Activated naive CD4-positive, alpha-beta T cell treated with anti-CD3 and anti-CD28 coated beads, Interleukin-2, amount 50 U/mL, for 16 hours (primary cell): ENCODE data around the gene PRKAG2.
"Not testable (repeated sequence)": the region's sequence is repeated elsewhere in the genome, so short reads cannot be mapped to it uniquely, and the experiment has no call there.

Experiments
- DNase-seq: peaks from one replicate; pipeline ENCODE4 v3.0.0-alpha.2; 2020

Gene PRKAG2

DNA sequence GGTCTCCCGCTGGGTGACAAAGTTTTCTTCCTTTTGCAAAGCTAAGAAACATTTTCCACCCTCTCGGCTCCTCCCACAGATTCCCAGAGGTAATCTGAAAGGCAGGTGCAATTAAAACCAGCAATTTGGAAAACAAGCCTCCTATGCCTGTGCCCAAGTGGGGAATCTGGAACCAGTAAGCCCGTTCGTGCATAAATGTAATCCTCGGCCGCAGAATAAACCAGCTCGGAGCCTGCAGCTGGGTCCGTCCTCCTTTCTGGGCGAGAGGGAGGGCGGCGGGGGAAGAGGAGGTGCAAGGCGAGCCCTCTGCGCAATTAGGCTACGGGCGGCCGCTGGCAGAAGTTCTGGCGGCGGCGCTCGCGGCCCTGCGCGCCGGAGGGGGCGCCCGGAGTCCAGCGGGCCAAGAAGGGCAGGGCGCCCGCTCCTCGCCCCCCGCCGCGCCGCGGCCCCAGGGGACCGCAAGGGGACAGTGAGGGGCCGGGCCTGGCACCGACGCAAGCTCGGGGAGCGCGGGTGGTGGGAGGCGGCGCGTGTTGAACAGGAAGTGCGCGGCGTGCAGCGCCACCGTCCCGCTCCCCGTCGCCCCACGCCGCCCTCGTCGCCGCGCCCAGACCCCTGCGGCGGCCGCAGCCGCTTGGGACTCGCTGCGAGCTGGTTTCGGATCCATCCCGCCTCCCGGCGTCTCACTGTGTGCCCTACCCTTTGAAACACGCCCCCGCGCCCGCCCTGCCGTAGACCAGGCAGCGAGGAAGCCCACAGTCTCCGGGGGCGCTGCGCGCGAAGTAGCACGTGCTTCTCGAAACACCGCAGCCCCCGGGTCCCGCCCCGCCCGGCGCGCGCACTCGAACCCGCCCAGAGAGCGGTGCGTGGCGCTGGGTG is at the start of gene PRKAG2:
PRKAG2 (minus strand) TSS at position 217 of the 879 bp plus-strand sequence. CDS start 495 bp downstream, outside the sequence.
- peak; percentile 82 for DNase-seq

DNA sequence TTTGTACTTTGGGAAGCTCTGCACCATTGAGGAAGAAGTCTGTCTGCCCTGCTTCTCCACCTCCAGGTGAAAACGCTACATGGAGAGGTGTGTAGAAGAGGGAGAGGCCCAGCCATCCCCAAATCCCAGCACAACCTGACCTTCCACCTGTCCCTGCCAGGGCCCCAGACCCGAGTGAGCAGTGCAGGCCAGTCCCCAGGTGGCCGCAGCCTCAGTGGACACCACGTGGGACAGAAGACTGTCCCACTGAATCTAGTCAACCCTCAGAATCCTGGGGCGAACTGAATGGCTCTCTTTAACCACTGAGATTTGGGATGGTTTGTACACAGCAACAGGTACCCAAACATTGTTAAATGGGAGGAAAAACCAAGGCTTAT is 49.4 kb upstream of the PRKAG2 start:
- DNase-seq, result no peak

DNA sequence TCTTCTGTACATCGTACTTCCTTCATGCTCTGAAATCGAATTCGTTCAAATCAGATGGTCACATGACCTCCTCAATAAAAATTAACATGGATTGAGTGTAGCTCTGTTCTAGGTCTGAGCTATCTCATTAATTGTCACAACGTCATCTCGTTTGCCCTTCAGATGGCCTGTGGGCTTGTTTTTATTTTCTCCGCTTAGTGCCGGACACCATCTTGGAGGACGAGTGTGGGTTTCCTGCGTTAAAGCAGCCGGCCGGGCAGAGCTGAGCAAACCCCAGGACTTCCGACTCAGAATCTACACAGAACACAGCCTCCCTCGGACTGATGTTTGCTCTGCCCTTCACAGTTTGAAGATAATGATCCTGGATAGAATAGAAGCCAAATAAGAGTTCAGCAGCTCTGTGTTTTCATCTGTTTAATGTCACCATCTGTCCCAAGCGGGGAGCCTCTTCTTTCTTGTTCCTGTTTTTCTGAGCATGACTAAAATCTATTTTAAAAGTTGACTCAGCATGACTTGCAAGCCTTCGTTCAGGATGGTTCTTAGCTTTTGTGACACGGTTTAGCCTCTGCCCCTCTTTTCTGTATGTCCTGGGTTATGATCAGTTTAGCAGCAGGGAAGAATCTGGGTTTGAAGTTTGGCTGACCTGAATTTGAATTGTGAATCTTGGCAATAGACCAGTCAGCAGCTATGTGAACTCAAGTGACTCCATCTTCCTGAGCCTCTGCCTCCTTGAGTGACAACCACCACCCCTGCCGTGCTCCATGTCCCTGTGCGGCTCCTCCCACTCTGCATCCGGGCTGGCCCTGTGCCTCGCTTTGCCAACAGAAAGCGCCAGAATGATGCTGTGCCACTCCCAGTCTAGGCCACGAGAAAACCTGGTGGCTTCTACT is 48.8 kb upstream of the PRKAG2 start:
- DNase-seq, result no peak

DNA sequence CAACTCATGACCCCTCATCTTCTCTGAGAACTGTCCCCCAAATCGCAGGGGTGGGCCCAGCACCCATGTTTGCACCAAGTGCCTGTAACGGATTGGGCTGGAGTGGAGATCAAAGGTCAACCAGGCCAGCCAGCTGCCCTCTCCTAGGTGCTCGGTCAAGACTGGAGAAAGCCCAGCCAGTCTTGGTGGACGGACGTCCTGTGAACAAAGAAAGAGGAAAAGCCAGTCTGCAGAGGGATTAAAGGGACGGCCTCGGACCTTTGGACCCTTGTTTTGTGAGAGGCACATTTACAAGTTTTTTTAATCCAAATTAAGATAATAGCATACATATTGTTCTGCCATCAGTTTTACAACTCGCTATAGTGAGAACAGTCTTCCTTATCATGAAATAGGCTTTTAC is 47.6 kb upstream of the PRKAG2 start:
- DNase-seq, result no peak

DNA sequence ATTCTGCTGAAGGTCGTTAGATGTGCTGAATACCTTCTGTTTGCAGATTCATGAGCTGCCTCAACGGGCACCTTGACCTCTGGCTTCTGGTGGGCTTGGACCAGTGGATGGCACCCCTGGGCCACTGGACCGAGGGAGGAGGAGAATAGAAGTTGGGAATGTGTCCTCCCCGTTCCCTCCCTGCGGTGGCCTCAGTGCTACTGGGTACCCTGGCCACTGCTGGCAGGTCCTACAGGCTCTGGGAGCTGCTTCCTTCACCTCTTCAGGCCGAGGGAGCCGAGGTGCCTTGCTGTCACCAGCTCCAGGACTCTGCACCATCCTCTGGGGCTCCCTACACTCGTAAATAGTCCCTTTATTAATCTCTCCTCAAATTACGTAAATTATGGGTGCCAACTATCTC is 47.1 kb upstream of the PRKAG2 start:
- DNase-seq, result no peak

DNA sequence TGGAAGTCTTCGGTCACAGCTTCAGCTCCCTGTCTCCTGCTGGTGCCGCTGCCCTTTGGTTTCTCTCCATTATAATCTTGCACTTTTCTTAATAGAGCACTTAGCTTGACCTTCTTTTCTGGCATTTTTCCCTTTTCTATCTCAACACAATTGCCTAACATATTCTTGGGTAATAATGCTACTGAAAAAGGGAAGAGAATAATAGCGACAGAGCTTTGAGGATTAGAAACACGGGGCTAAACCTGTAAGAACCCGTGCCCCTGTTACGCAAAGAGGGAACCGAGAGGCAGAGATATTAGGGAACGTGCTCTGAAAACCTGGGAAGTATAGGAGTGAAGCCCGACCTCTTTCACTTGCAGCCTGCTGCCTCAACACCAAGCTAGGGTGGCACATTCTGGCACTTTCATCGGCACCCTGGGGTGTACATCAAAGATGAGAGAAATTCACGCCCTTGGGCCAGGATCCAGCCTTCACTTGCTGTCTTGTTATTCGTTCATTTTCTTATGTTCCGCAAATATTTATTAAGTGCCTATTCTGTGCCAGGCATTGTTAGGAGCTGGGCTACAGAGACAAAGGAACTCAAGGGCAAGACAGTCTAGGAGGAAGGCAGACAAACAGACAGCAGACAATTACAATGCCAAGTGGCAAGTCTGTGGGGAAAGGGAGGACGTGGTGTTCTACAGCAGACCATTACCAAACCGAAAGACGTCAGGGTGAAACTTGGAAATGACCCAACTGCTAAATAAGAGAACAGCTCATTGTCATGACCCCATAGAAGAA is 46.4 kb upstream of the PRKAG2 start:
- no peak for DNase-seq

DNA sequence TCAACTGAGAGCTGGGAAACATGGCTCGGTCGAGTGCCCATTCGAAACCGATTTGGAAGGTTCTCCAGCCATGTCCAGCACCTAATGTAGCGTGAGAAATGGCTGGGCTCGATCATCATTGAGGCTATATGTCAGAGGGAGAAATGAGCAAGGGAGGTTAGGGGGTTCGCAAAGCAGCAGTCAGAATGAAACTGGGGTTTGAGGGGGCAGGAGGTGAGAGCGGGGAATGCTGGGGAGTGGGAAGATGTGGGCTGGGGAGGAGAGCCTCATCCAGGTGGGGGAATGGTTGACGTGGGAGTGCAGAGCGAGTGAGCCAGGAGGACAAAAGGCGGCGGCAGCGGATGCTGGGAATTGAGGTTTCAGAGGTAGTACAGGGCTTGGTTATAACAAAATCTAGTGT is 44.5 kb upstream of the PRKAG2 start:
- DNase-seq, result no peak

DNA sequence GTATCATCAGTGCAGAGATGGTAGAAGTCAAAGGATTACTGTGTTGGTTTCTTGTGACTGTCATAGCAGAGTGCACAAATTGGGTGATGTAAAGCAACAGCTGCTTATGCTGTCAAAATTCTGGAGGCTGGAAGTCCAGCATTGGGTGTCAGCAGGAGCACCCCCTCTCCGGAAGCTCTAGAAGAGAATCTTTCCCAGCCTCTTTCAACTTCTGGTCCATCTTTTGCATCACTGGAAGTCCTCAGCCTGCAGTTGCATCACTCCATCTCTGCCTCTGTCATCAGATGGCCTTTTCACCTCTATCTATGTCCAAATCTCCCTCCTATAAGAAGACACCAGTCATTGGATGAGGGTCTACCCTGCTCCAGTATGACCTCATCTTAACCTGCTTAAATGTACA is 43.6 kb upstream of the PRKAG2 start:
- no peak for DNase-seq

DNA sequence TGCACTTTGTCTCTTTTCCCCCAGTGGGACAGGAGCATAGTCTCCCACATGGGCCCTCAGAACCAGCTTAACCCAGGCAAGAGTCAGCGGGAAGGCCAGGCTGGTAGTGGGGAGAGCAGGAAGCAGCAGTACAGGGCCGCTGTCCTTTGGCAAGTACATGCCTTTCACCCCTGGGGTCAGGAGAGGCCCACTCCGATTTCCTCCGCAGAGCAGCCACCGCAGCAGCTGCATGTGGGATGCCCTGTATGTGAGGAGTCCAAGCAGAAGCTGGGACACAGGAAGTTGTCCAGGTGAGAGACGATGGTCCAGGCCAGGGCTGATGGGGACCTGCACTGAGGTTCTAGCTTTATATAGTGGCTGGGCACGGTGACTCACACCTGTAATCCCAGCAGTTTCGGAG is 42.7 kb upstream of the PRKAG2 start:
- DNase-seq, result no peak

DNA sequence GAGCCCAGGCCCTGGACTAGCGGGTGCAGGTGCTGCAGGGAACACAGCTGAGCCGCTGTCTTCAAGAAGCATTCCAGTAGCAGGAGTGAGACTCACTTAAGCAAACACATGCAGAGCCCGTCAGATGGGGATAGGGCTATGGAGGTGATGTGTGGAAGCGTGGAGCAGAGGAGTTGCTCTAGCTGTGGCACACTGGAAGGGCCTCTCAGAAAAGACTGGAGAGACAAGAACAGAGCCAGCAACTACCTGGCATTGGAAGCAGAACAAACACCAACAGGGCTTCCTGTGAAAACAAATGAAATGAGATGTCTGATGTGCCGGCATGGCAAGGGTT is 41.6 kb upstream of the PRKAG2 start:
- no peak for DNase-seq

DNA sequence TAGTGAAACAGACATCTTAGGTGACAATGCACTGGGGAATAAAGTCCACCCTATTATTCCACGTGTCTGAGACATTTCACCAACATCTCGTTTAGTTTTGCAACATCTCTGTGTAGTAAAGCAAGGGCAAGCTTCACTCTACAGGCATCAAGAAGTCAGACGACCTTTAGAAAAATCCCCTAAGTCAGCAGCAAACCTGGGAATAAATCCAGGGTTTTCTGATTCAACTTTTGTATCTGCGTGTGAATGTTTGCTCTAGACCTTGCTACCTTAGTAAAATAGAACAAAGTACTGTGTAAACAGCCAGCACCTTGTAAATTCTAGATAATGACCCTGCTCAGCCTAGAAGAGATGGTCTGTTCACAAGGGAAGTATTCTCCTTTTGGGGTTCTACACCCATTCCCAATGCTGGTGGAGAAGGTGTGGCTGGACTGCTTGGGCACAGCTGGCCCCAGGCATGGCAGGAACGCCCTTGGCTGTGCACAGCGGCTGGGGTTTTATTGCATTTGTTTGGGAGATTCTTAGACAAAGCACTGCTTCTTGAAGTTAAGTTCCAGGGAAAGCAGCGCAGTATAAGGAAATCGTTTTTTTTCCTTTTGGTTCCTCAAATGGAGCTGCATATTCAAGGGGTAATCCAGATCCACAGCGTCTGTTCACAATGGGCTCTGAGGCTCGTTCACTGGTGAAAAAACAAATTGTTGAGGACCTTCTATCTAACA is 41.0 kb upstream of the PRKAG2 start:
- DNase-seq, result no peak

DNA sequence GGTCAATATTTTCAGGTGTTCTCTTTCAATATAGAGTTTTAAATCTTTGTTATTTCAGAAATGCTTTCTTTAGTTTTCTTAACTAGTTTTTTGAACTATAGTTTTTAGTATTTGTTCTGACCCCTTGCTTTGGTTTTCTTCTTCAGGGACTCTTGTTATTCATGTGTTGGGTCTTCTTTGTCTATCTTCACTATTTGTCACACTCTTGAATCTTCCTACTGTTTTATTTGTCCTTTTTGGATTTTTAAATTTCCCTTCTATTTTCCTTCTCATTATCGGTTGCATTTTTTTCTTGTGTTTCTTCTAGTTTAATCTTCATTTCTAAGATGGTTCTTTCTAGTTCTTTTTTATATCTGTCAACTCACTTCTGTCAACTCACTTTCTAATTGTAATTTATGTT is 37.1 kb upstream of the PRKAG2 start:
- DNase-seq, result no peak

DNA sequence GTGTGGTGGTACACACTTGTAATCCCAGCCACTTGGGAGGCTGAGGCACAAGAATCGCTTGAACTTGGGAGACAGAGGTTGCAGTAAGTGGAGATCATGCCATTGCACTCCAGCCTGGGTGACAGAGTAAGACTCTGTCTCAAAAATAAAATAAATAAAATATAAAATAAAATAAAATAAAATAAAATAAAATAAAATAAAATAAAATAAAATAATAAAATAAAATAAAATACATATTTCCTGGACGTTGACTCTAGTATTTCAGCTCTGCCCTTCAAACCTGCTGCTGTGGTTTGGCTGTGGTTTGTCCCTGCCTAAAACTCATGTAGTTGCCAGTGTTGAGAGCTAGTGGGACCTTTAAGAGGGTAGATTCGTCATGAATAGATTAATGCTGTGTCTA is 33.7 kb upstream of the PRKAG2 start:
- not testable (repeated sequence) for DNase-seq

DNA sequence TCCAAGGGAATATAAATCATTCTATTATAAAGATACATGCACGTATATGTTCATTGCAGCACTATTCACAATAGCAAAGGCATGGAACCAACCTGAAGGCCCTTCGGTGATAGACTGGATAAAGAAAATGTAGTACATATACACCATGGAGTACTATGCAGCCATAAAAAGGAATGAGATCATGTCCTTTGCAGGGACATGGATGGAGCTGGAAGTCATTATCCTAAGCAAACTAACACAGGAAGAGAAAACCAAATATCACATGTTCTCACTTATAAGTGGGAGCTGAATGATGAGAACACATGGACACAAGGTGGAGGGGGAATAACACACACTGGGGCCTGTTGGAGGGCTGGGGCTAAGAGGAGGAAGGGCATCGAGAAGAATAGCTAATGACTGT is 30.2 kb upstream of the PRKAG2 start:
- not testable (repeated sequence) for DNase-seq

DNA sequence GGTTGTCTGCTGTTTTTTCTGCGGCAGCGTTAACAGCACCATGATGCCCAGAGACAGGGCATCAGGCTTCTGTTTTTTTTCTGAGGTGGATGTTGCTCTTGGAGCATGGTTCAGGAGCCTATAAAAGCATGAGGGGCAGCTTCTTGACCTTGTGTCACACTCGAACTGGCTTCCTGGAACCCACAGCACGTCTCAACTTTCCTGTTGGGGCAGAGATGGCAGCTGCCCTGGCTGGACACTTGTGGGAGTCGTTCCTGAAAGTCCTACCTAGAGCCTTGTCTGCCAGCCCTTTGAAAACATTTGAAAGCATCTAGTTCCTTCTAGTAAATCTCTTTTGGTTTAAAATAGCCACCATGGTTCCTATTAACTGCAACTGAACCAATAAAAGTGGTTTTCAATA is 28.9 kb upstream of the PRKAG2 start:
- no peak for DNase-seq

DNA sequence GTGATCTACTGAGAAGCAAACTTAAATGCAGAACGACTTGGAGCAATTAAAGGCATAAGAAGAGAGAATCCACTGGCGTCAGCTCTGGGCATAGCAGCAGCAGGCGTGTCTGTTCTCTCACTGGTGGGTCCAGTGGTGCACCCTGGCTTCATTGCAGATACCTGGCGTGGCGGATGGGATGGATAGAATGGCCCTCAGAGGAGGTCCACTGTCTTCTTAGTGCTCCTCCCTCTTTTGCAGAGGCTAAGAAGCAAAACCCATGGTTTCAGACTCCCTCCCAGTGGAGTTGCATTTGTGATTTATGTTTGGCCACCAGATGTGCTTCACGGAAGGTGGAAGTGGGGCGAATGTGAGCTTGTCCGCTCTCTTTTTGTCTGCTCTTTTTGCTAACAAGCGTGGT is 28.4 kb upstream of the PRKAG2 start:
- DNase-seq, result no peak

DNA sequence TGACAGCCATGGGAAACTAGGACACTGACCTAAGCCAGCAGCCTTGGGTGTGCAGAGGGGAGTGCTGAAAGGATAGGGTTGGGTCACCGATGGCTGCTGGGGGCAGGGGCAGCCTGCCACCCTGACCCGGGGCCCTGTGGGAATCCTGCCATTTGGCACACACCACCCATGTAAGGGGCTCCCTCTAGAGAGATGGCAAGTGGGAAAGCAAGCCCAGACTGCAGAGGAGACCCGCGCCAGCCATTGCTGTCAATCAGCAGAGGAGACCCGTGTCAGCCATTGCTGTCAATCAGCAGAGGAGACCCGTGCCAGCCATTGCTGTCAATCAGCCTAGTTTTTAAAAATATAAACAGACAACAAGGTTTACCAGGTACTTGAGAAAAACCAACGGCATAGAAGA is 27.4 kb upstream of the PRKAG2 start:
- DNase-seq, result no peak

DNA sequence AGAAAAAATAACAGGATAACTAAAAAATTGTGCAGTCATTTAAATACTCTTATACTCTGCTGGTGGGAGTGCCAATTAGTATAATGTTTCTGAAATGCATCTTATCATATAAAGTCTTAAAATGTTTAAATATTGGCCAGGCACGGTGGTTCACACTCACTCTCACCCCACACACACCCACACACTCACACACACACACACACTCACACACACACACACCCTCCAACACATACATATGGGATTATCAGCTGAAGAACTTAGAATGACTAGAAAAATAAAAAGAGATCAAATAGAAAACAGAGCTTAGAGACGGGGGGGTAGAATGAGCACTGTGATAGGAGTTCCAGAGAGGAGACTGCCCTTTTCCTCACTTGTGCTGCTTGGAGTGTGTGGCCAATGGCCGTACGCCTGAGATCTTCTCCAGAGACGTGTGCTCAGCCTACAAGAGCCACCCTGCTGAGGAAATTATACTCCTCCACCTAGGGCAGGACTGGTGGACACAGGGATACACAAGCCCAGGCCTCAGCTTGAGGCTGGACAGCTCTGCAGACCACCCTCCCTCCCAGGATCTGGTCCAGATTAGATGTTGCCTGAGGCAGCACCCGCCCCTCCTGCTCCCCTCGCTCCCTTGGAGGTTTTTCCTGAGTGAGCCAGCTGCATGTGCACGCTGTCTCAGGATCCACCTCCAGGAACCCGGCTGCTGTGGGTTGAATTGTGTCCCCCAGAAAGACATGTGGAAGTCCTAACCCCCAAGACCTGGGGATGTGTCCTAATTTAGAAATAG is 26.5 kb upstream of the PRKAG2 start:
- no peak for DNase-seq

DNA sequence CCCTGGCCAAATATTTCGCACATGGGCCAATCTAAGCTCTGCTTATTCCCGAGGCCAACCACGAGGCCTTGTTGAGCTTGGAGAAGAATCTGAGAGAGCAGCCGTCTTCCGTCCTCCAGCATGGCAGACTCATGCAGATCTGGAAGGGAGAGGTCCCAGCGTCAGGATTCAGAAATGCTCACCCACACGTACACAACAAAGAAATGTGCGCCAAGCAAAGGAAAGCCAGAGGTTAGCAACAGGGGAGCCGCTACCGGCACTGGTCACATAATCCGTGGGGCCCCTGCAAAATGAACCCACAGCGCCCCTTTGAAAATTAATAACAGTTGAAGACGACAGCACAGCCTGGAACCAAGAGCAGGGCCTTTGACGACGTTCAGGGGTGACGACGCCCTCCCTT is 25.4 kb upstream of the PRKAG2 start:
- DNase-seq, result no peak

DNA sequence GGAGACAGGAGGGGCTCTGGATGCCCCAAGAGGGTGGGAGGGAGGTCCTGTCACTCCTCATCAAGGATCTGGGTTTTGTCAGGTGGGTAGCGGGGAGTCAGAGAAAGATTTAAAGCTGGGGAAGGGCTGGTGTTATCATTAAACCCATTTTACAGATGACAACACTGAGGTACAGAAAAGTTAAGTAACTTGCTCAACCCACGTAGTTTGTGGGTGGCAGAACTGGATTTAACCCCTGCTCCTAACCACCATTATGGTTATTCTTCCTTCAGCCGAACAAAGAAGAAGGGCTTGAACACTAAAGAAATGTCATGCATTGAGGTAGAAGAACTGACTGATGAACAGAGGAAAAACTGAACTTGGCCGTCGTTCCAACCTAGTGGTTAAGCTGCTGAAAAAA is 24.9 kb upstream of the PRKAG2 start:
- DNase-seq, result no peak

DNA sequence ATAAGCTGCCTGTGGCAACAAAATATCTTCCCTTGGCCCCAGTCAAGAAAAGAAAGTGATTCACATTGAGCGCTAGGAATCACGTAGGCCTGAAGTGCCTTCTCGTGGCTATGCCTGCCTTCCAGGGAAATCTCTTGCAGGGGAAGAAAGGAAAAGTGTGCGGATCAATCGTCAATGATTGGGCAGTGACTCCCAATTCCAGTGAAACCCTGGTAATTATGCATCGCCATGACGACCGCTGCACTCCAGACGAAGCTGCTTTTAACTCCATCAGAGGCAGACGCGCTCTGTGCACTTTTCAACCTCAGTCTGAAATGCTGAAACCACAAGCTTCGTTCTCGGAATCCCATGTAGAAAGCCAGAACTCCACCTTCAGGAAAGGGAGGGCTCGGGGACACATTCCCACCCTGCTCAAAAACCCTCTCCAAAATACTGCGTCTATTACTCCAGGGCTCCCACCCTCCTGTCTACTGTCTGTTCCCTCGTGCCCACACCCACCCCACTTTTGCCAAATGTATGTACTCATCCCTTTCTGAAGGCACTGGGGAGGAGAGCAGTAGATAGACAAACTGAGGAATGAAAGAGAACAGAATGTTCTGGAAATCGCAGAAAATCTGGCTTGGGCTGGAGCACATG is 24.2 kb upstream of the PRKAG2 start:
- no peak for DNase-seq
